Gastrocnemius medialis (tissue), 4 donors: ENCODE results near the gene CMTM3. TPM values are rescaled to one million over a fixed set of nuclear protein-coding genes. Genes with fewer than 3 reads are reported as not detected.
"Not testable (repeated sequence)": the region's sequence is repeated elsewhere in the genome, so short reads cannot be mapped to it uniquely, and the experiment has no call there.

Experiments
- ATAC-seq, 2 donors: fragments of 150-250 bp; one replicate each; pipeline ENCODE4 v1.9.1; 2016
- DNase-seq, 2 donors: peaks; one replicate each; pipeline ENCODE4 v3.0.0-alpha.2; 2019
- H3K27ac ChIP-seq, 4 donors: fragments of 200-600 bp; sonication (generic); 1 replicate in 1 of 4; 2 replicates in 3 of 4; pipeline ENCODE4 v1.5.1; 2016 to 2018; ENCODE audit warnings: mild to moderate bottlenecking in 2 of 4, moderate library complexity in 1 of 4
- H3K27me3 ChIP-seq, 3 donors: fragments of 200-600 bp; sonication (generic) in 2 of 3; 1 replicate in 1 of 3; 2 replicates in 2 of 3; pipeline versions ENCODE4 v1.5.1 to v1.6.0; 2016 to 2019; ENCODE audit warnings: mild to moderate bottlenecking in 1 of 3, moderate library complexity in 1 of 3
- H3K36me3 ChIP-seq, 2 donors: fragments of 200-600 bp; sonication (generic) in 1 of 2; one replicate each; pipeline ENCODE4 v1.5.1; 2017 to 2018
- H3K4me1 ChIP-seq, 2 donors: fragments of 200-600 bp; sonication (generic) in 1 of 2; one replicate each; pipeline ENCODE4 v1.5.1; 2016 to 2017; ENCODE audit warnings: mild to moderate bottlenecking in 2 of 2
- H3K4me3 ChIP-seq, 4 donors: fragments of 200-600 bp; sonication (generic) in 3 of 4; 1 replicate in 1 of 4; 2 replicates in 3 of 4; pipeline ENCODE4 v1.5.1; 2016 to 2019; ENCODE audit warnings: mild to moderate bottlenecking in 2 of 4
- H3K9me3 ChIP-seq, 3 donors: fragments of 200-600 bp; sonication (generic) in 2 of 3; 1 replicate in 1 of 3; 2 replicates in 2 of 3; pipeline ENCODE4 v1.5.1; 2016 to 2019
- POLR2A ChIP-seq, 2 donors: fragments of 450-650 bp; IDR thresholded peaks; one replicate each; pipeline ENCODE4 v1.6.1; 2017; ENCODE audit warnings: antibody characterized with exemption in 2 of 2, mild to moderate bottlenecking in 2 of 2, moderate library complexity in 2 of 2
- in situ Hi-C, 4 donors: fragments of 200-750 bp; cut with MboI; loops; one replicate each; pipeline versions ENCODE4 v1.15.0 to v1.8.0; 2017; ENCODE audit warnings: low sequenced_read_pairs in 4 of 4
- intact Hi-C: fragments of 100-400 bp; cut with DNase I; formaldehyde crosslinking; loops from one replicate; pipeline ENCODE4 v1.15.1; 2023; ENCODE audit warnings: low total_unique reads
- total RNA-seq, 4 donors: library from RNA; depleted of rRNA; stranded (reverse); fragments of >200 nt; gene quantifications; one replicate each; pipeline versions ENCODE4 v1.1.0 to v1.2.3, GENCODE V29; 2016
- TF ChIP-seq, protein P1 (sequence below), 5 experiments: fragments of 450-650 bp in 3 of 5; fragments of 200-600 bp in 2 of 5; sonication (generic) in 2 of 5; IDR thresholded peaks in 4 of 5; conservative IDR thresholded peaks in 1 of 5; 1 replicate in 4 of 5; 2 replicates in 1 of 5; pipeline ENCODE4 v1.5.1; 2016 to 2019; ENCODE audit warnings: antibody characterized with exemption in 5 of 5, mild to moderate bottlenecking in 3 of 5, moderate library complexity in 3 of 5

Gene CMTM3
- total RNA-seq, 4 donors from 2014 or later: 2.6 to 11.3 (median 5.1) TPM

DNA sequence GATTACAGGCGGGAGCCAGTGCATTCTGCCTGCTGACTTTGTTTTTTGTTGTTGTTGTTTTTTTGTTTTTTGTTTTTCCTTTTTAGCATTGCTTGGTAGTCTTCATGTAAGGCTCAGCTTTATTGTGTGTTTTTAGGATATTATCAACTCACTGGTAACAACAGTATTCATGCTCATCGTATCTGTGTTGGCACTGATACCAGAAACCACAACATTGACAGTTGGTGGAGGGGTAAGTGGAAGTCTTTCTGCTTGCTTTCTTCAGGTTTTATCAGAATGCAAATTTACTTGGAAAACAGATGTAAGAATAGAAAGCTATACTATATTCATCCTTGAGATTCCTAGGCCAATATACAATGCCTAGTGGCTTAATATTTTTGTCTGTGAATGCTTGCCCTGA lies 41.5 kb upstream of the CMTM3 start:
- ATAC-seq: no peak
- no peaks in the 10 kb centered on the region for H3K27me3 ChIP-seq
- H3K9me3 ChIP-seq: no peaks in the 10 kb centered on the region
- H3K27ac ChIP-seq: no peak overlapping the region
- TF ChIP-seq POLR2A (IDR thresholded peaks at IDR 0.05): no peak
- TF ChIP-seq, protein P1, sequence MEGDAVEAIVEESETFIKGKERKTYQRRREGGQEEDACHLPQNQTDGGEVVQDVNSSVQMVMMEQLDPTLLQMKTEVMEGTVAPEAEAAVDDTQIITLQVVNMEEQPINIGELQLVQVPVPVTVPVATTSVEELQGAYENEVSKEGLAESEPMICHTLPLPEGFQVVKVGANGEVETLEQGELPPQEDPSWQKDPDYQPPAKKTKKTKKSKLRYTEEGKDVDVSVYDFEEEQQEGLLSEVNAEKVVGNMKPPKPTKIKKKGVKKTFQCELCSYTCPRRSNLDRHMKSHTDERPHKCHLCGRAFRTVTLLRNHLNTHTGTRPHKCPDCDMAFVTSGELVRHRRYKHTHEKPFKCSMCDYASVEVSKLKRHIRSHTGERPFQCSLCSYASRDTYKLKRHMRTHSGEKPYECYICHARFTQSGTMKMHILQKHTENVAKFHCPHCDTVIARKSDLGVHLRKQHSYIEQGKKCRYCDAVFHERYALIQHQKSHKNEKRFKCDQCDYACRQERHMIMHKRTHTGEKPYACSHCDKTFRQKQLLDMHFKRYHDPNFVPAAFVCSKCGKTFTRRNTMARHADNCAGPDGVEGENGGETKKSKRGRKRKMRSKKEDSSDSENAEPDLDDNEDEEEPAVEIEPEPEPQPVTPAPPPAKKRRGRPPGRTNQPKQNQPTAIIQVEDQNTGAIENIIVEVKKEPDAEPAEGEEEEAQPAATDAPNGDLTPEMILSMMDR (IDR thresholded peaks at IDR 0.05 in 4 of 5, conservative IDR thresholded peaks at IDR 0.05 in 1 of 5): no peak
- no peaks in the 10 kb centered on the region for H3K4me1 ChIP-seq
- H3K36me3 ChIP-seq: peaks cover 0 to 7% of the 10 kb centered on the region in 2 donors
- DNase-seq: no peak
- intact Hi-C loops (no loop called here), in situ Hi-C loops (no loop called here)
- no peak overlapping the region for H3K4me3 ChIP-seq

GRCh38 chr16:66563574-66564334 lies 40.8 kb upstream of the CMTM3 start:
- Histone ChIP-seq H3K4me3 (no peak overlapping the region), H3K27me3 (no peaks in the 10 kb centered on the region), H3K9me3 (no peaks in the 10 kb centered on the region), H3K36me3 (peaks cover 0 to 7% of the 10 kb centered on the region in 2 donors), H3K4me1 (no peaks in the 10 kb centered on the region), H3K27ac (no peak overlapping the region)
- in situ Hi-C loops: no loop called here
- DNase-seq (no peak), ATAC-seq (no peak)
- intact Hi-C loops: no loop called here
- TF ChIP-seq POLR2A (IDR thresholded peaks at IDR 0.05): no peak
- TF ChIP-seq, protein P1 (IDR thresholded peaks at IDR 0.05 in 4 of 5, conservative IDR thresholded peaks at IDR 0.05 in 1 of 5): no peak

GRCh38 chr16:66566051-66566901 lies 38.2 kb upstream of the CMTM3 start, which contains the start of gene CMTM1:
Gene CMTM1, plus strand, starts transcription at chr16:66566439. Its CDS starts 75 bp downstream, at chr16:66566514.
- no peak within 1 kb of the TSS for H3K4me3 ChIP-seq
- peaks cover 0 to 7% of the 10 kb centered on the region in 2 donors for H3K36me3 ChIP-seq
- H3K4me1 ChIP-seq: no peaks in the 10 kb centered on the region
- in situ Hi-C loops: no loop called here
- no peaks in the 10 kb centered on the region for H3K9me3 ChIP-seq
- intact Hi-C loops: no loop called here
- TF ChIP-seq POLR2A (IDR thresholded peaks at IDR 0.05): no peak
- TF ChIP-seq, protein P1 (IDR thresholded peaks at IDR 0.05 in 4 of 5, conservative IDR thresholded peaks at IDR 0.05 in 1 of 5): no peak
- H3K27me3 ChIP-seq: no peaks in the 10 kb centered on the region
- DNase-seq (no peak), ATAC-seq (no peak)
- H3K27ac ChIP-seq: no peak within 1 kb of the TSS

DNA sequence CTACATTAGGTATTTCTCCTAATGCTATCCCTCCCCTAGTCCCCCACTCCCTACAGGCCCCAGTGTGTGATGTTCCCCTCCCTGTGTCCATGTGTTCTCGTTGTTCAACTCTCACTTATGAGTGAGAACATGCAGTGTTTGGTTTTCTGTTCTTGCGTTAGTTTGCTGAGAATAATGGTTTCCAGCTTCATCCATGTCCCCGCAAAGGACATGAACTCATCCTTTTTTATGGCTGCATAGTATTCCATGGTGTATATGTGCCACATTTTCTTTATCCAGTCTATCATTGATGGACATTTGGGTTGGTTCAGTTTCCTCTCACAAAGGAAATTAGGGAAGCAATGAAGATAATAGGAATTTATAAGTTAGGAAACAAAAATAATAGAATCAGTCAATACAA lies 37.2 kb upstream of the CMTM3 start:
- H3K27me3 ChIP-seq, H3K4me1 ChIP-seq, H3K9me3 ChIP-seq, DNase-seq, H3K36me3 ChIP-seq, intact Hi-C loops, H3K27ac ChIP-seq, ATAC-seq, H3K4me3 ChIP-seq, in situ Hi-C loops: not testable (repeated sequence)

GRCh38 chr16:66568355-66568754 lies 36.1 kb upstream of the CMTM3 start:
- Histone ChIP-seq H3K9me3 (no peaks in the 10 kb centered on the region), H3K4me1 (no peaks in the 10 kb centered on the region), H3K36me3 (peaks cover 0 to 7% of the 10 kb centered on the region in 2 donors), H3K27me3 (no peaks in the 10 kb centered on the region), H3K4me3 (no peak overlapping the region), H3K27ac (no peak overlapping the region)
- DNase-seq (no peak), ATAC-seq (no peak)
- intact Hi-C loops: no loop called here
- in situ Hi-C loops: no loop called here
- TF ChIP-seq POLR2A (IDR thresholded peaks at IDR 0.05): no peak
- TF ChIP-seq, protein P1 (IDR thresholded peaks at IDR 0.05 in 4 of 5, conservative IDR thresholded peaks at IDR 0.05 in 1 of 5): no peak
